Colonic mucosa (tissue), 4 donors: ENCODE results near the gene TVP23C. TPM values are rescaled to one million over a fixed set of nuclear protein-coding genes. Genes with fewer than 3 reads are reported as not detected.

Experiments used
- DNase-seq: peaks from one replicate; pipeline ENCODE4 v3.0.0-alpha.2; 2020
- H3K27ac ChIP-seq: fragments of 200-600 bp; one replicate; pipeline ENCODE4 v1.8.0; 2021
- H3K27me3 ChIP-seq: fragments of 200-600 bp; one replicate; pipeline ENCODE4 v1.8.0; 2021
- H3K36me3 ChIP-seq: fragments of 200-600 bp; one replicate; pipeline ENCODE4 v1.8.0; 2021
- H3K4me1 ChIP-seq: fragments of 200-600 bp; one replicate; pipeline ENCODE4 v1.8.0; 2021; ENCODE audit warnings: mild to moderate bottlenecking
- H3K4me3 ChIP-seq: fragments of 200-600 bp; one replicate; pipeline ENCODE4 v1.8.0; 2021
- H3K9ac ChIP-seq, 2 donors: one replicate each; pipeline ENCODE4 v1.7.0; 2013; ENCODE audit warnings: control low read depth in 2 of 2, low read depth in 2 of 2, low read length in 2 of 2
- H3K9me3 ChIP-seq: fragments of 200-600 bp; one replicate; pipeline ENCODE4 v1.8.0; 2021
- CTCF ChIP-seq: fragments of 200-600 bp; IDR thresholded peaks from one replicate; pipeline ENCODE4 v1.8.0; 2022; ENCODE audit warnings: antibody characterized with exemption, mild to moderate bottlenecking
- intact Hi-C: fragments of 100-400 bp; cut with DNase I; formaldehyde crosslinking; loops from one replicate; pipeline ENCODE4 v1.14.1; 2022
- total RNA-seq, 2 donors: library from RNA; stranded (reverse); fragmentation: NEBNext Ultra II Directional in 1 of 2; extraction: Animal tissue kit (Norgen Biotek cat#: 25700) in 1 of 2; gene quantifications; one replicate each; pipeline ENCODE4 v1.2.1, GENCODE V29; 2021
- donor health status: healthy.
- donor health status: DM: no; HTN: no; CAD: no.
- donor health status: DM: no; HTN: no; CAD: no.

Gene TVP23C
- total RNA-seq, 2 donors from 2014 or later: 10.7 to 14.0 TPM

- TF ChIP-seq CTCF: no peak
- no peak for DNase-seq
- Histone ChIP-seq H3K27me3 (no peaks in the 10 kb centered on the region), H3K9me3 (no peaks in the 10 kb centered on the region), H3K9ac (no peak overlapping the region), H3K36me3 (no peaks in the 10 kb centered on the region), H3K4me1 (no peaks in the 10 kb centered on the region), H3K4me3 (no peak overlapping the region), H3K27ac (no peak overlapping the region)
- intact Hi-C loops: no loop called here
These were observed 81.8 kb downstream of the TVP23C start for GRCh38 chr17:15481481-15481880.

- Histone ChIP-seq H3K27ac (no peak overlapping the region), H3K9me3 (no peaks in the 10 kb centered on the region)
- no peak for TF ChIP-seq CTCF
These were observed 83.1 kb downstream of the TVP23C start for GRCh38 chr17:15480204-15480603.

GRCh38 chr17:15479703-15480102, 83.6 kb downstream of the TVP23C start:
- Histone ChIP-seq H3K27me3 (no peaks in the 10 kb centered on the region), H3K27ac (no peak overlapping the region), H3K9me3 (no peaks in the 10 kb centered on the region), H3K4me1 (no peaks in the 10 kb centered on the region), H3K4me3 (no peak overlapping the region), H3K36me3 (no peaks in the 10 kb centered on the region), H3K9ac (no peak overlapping the region)
- intact Hi-C loops: no loop called here
- TF ChIP-seq CTCF: no peak
- no peak for DNase-seq

More at GRCh38 chr17:15480204-15480603, 83.1 kb downstream of the TVP23C start:
- no peak overlapping the region for H3K9ac ChIP-seq
- H3K27me3 ChIP-seq: no peaks in the 10 kb centered on the region
- no peak overlapping the region for H3K4me3 ChIP-seq
- intact Hi-C loops: no loop called here
- no peaks in the 10 kb centered on the region for H3K4me1 ChIP-seq
- H3K36me3 ChIP-seq: no peaks in the 10 kb centered on the region
- no peak for DNase-seq

GRCh38 chr17:15478845-15479244, 84.4 kb downstream of the TVP23C start:
- H3K4me1 ChIP-seq: peaks cover 4% of the 10 kb centered on the region
- intact Hi-C loops: no loop called here
- H3K27ac ChIP-seq: no peak overlapping the region
- no peak overlapping the region for H3K4me3 ChIP-seq
- no peak overlapping the region for H3K9ac ChIP-seq
- TF ChIP-seq CTCF: no peak
- no peaks in the 10 kb centered on the region for H3K36me3 ChIP-seq
- no peak for DNase-seq
- no peaks in the 10 kb centered on the region for H3K9me3 ChIP-seq
- H3K27me3 ChIP-seq: no peaks in the 10 kb centered on the region

GRCh38 chr17:15475631-15476354, 87.5 kb downstream of the TVP23C start:
- Histone ChIP-seq H3K9ac (no peak overlapping the region), H3K4me3 (no peak overlapping the region), H3K27me3 (no peaks in the 10 kb centered on the region), H3K27ac (no peak overlapping the region), H3K9me3 (no peaks in the 10 kb centered on the region), H3K4me1 (peaks cover 7% of the 10 kb centered on the region), H3K36me3 (no peaks in the 10 kb centered on the region)
- TF ChIP-seq CTCF: no peak
- no peak for DNase-seq
- intact Hi-C loops: no loop called here
